ENCODE data around the gene PKD2.
"Not testable (repeated sequence)": the region's sequence is repeated elsewhere in the genome, so short reads cannot be mapped to it uniquely, and the experiment has no call there.

PKD2 gene

GRCh38 chr4:88101165-88101564 lies 93.7 kb downstream of the PKD2 start:
- no peak for TF ChIP-seq CTCF (IDR thresholded peaks at IDR 0.05; ENCODE audit: insufficient read depth, missing control alignments)
- no peak for FAIRE-seq
- DNase-seq (ENCODE audit: insufficient read length, low spot score): no peak

GRCh38 chr4:88102026-88102425 lies 94.6 kb downstream of the PKD2 start:
- no peak for DNase-seq (ENCODE audit: insufficient read length, low spot score)
- FAIRE-seq: no peak
- TF ChIP-seq CTCF (IDR thresholded peaks at IDR 0.05; ENCODE audit: insufficient read depth, missing control alignments): no peak

DNA sequence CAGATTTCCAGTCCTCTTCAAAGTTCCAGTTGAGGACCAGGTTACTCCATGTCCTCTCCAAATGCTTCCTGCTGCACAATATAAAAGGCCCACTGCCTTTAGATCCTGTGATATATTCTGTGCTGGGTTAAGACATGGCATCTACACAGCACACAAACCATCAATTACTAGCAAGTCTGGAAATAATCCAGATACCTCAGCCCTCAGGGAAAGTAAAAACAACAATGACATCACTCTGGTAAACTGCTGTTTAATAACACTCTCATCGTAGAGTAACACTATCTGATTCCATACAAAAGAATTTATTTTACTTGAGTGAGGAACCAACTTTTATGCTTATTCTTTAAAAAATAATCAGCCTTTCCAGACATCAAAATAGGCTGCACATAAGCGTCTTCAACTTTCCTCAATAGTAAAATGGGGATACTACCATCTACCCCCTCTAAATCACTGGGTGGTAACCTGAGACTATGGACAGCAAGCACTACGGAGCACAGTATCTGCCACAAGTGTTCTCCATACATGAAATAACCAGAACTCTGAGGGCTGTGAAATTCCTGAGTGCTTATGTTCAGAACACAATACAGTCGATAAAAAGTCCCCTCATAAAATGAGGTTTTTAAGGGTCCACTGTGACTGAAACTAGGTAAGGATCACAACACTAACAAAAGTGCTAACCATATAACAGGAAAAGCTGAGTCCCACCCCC lies 97.6 kb downstream of the PKD2 start:
- FAIRE-seq (no peak), DNase-seq (ENCODE audit: insufficient read length, low spot score) (no peak)

DNA sequence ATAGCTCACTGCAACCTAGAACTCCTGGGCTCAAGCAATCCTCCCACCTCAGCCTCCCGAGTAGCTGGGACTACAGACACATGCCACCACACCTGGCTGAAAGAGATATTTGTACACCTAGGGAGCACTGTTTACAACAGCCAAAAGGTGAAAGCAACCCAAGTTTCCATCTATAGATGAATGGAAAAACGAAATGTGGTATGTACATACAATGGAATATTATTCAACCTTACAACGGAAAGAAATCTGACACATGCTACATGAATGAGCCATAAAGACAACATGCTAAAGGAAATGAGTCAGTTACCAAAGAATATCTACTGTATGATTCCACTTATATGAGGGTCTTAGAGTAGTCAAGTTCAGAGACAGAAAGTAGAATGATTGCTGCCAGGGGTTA lies 98.8 kb downstream of the PKD2 start:
- no peak for DNase-seq (ENCODE audit: insufficient read length, low spot score)
- no peak for TF ChIP-seq CTCF (IDR thresholded peaks at IDR 0.05; ENCODE audit: insufficient read depth, missing control alignments)
- FAIRE-seq: no peak

More for the DNA sequence above, 97.6 kb downstream of the PKD2 start:
- no peak for TF ChIP-seq CTCF (IDR thresholded peaks at IDR 0.05; ENCODE audit: insufficient read depth, missing control alignments)

DNA sequence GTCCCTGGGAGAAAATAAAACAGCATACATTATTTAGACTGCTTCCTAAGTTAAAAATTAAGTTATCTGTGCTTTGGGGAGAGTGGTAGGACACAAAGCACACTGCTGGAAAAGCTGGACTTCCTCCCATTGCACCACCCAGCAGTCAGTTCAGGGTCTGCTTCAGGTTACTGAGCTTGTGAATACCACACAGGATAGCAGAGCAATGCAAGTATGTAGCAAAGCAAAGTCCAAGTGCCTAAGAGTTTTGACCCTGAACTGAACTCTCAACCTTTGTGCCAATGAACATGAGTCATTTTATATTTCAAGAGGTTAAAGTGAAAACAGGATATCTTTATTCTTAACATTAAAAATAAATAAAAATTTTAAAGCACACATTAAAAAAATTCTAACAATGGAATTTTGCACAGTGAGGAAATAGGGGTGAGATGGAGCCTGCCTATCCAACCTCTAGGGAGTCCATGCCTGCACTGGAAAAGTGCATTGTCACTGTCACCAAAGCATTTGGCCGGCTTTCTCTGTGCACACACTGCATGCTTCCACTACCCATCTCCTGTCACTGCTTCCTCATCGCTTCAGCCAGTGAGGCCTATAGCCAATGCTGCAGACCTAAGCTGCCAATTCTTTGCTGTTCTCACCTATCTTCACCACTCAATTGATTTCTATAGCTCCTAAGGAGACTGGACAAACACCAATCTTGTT lies 100.1 kb downstream of the PKD2 start:
- no peak for TF ChIP-seq CTCF (IDR thresholded peaks at IDR 0.05; ENCODE audit: insufficient read depth, missing control alignments)
- no peak for DNase-seq (ENCODE audit: insufficient read length, low spot score)
- no peak for FAIRE-seq

DNA sequence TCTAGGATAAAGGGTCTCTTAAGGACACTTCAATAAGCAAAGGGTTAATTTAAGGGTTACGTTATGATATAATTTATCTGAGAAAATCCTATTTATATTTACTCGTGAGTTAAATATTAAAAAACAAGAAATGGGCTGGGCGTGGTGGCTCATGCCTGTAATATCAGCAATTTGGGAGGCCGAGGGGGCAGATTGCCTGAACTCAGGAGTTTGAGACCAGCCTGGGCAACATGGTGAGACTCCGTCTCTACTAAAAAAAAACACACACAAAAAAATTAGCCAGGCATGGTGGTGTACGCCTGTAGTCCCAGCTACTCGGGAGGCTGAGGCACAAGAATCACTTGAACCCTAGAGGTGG lies 100.7 kb downstream of the PKD2 start:
- FAIRE-seq: not testable (repeated sequence)

GRCh38 chr4:88108747-88109122 lies 101.3 kb downstream of the PKD2 start:
- TF ChIP-seq CTCF (IDR thresholded peaks at IDR 0.05; ENCODE audit: insufficient read depth, missing control alignments): no peak
- no peak for DNase-seq (ENCODE audit: insufficient read length, low spot score)
- FAIRE-seq: no peak

More for the DNA sequence above, 100.7 kb downstream of the PKD2 start:
- DNase-seq (ENCODE audit: insufficient read length, low spot score): not testable (repeated sequence)
